NOMO-1 (cell line): ENCODE measurements around the gene MIEF1.

Source experiments
- DNase-seq, 2 experiments: peaks; one replicate each; lab custom pipeline; 2025; ENCODE audit not compliant: unreplicated experiment in 2 of 2; lab: John Stamatoyannopoulos, UW

Gene MIEF1

DNA sequence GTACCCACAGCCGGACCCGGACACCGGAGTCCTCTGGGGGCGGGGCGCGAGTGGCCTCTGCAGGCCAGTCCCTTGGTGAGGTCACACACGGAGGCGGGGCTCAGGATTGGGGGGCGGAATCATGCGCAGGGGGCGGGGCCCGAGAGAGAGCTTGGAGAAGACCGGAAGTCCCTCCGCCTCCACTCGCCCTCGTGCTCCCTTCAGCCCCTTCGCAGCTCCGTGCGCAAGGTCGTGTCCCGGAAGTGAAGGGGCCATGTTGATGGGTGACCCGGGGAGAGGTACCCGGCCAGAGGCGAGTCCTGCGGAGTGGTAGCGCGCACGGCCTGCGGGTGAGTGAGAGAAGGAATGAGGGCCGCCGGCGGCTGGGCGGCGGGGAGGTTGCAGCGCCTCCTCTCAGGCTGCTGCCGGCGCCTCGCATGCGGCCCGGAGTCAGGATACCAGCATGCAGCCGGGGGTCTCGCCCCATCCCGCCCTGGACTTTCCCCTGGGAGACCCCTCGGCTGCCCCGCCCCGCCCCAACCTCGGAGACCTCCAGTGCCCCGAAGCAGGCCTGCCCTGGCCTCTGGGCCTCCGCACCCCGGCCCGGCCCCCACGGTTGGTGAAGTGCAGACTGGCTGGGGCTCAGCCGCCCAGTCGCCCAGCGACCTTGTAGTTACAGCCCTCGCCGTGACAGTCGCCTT is at the start of gene MIEF1:
TSS of gene MIEF1 (plus strand) at position 182 of the 680 bp plus-strand sequence. CDS start 9,005 bp downstream, outside the sequence.
- DNase-seq = peak; percentile 89 to 92

DNA sequence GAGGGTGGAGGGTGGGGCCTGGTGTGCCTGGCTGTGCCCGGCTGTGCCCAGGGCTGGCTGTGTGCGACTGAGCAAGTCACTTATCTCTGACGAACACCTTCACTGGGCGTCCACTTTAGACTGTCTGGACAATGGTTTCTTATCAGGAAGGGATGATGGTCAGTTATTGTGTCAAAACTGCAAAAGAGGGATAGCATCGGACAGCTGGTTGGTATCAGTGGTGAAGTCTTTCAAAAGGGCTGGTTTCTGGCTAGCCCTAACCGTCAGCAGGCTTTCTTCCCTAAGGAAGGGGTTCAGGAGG is 49.4 kb upstream of the MIEF1 start:
- no peak for DNase-seq

DNA sequence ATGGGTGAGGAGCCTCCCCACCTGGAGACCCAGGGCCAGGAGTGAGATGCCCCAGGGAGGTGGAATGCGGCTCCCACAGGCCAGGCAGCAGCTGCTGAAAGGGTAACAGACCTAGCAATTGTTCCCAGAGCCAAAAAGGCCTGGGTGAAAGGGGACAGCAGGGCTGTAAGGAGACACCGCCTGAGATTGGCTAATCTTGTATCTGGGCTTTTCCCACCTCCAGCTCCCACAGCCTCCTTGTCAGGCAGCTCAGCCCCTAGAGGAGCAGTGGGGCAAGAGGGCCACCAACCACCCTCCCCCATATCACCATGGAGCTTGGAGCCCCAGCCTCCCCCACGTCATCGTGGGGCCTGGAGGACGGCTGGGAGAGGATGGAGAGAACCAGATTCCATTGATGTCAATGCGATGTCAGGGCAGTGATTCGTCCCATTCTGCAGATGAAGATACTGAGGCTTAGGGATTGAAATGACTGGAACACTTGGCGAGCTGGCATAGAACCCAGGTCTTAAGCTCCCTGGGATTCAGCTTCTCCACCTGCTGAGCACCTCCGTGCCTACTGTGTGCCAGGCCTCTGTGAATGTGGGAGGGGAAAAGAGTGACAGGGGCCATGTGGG is 48.2 kb upstream of the MIEF1 start:
- no peak for DNase-seq

DNA sequence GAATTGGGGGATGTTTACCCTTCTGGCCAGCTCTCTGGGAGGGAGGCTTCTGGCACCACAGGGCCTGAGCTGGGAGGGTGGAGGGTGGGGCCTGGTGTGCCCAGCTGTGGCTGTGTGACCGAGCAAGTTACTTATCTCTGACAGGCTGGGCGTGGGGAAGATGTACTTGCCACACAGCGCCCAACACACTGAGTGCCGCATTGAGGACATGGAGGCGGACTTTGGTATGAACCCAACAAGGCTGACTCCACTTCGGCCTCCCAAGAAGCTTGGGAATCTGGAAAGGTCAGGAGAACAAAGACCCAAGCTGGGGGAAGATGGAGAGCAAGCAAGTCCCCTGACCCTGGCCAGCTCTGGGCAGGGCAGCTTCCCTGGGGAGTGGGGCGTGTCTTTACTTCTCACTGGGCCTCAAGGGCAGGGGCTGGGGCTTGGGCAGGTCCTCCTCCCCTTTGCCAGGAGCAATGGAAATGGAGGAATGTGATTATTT is 47.7 kb upstream of the MIEF1 start:
- DNase-seq = no peak

DNA sequence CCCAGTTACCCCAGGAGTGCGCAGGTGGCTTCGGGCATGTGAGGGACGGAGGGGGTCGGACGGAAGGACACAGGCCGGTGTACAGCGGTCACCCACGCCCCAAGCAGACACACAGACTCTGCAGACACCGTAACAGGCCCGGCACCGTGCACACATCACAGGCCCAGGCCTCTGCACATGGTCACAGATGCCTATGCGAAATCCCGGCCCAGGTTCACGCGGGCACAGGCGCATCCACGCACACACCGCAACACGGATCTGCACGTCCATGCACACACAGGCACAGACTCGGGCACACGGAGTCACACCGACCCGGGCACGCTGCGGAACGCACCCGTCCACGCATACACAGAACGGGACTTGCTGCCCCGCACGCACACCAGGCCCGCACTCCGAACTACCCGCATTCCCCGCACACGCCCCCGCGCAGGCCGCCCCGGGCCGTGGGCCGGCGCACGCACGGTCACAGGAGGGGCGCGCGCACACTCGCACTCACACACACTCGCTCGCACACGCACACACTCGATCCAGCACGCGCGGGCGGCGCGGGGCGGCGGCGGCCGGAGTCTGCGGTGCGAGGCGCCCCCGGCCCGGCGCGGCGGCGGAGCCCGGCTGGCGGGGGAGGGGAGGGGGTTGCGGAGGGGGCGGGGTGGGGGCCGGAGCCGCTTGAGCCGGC is 45.4 kb upstream of the MIEF1 start, which contains the start of gene MGAT3:
TSS of gene MGAT3 (plus strand) at position 491 of the 676 bp plus-strand sequence. CDS start 30,336 bp downstream, outside the sequence.
- DNase-seq = no peak

DNA sequence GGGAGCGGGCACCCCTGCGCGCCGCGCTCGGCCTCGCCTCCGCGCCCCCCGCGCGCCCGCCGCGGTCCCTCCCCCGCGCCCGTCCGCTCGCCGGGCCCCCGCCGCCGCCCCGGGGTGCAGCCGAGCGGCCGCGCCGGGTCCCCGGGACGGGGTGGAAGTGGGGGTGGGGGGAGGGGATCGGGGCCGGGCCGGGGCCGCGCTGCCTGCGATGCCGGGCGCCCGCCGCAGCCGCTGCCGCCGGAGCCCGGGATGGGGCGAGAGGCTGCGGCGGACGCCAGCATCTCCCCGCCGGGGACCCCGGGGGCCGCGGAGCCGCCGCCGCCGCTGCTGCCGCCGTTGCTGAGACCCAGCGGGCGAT is 44.9 kb upstream of the MIEF1 start:
- no peak for DNase-seq

DNA sequence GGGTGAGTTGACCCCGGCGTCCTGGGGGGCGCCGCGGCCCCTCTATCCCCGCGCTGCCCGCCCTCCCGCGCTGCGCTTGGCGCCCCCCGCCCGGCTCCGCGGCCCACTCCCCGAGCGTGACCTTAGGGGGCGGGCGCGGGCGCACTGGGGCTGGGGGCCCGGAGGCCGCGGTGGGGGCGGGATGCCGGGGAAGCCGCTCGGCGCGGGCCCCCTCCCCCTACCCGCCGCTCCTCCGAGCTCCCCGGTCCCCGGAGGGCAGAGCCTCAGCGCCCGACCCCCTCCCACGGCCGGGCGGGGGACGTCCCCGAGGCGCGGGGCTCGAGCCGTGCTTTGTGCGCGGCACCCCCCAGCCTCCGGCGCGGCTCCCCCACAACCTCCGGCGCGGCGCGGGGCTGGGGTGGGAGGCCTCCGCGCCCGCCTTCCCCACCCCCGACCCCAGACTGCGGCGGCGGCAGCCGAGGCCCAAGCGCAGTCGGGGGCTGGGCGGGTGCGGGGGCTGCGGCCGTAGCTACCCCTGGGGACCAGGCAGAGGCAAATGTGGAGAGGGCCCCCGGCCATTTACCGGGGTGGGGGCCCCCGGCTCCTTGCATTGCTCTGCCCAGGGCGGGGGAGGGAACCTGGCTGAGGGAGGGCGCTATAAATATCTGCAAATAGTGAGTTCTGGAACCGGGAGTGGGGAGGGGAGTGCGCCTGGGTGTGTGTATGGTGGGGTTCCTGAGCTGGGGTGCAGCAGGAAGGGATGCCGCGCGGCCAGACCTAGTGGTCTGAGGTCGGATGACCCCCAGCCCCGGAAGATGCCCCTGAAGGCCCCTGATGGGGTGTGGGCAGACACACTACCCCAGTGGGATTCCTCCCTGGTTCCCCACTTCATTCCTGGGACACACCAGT is 44.3 kb upstream of the MIEF1 start:
- no peak for DNase-seq

DNA sequence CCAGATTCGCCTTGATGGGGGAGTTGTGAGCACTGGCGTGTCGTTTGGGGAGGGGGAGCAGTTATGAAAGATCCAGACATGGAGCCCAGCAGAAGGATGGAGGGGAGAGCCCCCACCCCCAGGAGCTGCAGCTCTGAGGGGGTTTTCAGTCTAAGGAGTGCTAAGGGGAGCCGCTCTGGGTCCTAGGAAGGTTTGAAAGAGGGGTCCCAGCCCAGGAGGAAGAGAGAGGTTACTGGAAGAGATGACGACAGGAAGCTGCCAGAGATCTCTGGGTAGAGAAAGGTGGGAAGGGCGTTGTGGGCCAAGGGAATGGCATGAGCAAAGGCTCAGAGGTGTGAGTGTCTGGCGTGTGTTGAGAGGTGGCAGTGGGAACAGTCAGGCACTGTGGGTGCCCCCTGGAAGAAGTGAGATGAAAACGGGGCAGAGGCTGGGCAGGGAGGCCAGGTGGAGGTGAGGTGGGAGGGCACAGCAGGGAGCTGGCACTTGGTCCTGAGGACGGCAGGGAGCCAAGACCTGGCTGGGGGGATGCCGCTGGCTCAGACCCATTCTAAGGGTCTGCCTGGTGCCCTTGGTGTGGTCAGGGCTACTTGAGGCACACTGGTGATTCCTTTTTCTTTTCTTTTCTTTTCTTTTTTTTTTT is 43.5 kb upstream of the MIEF1 start:
- no peak for DNase-seq

DNA sequence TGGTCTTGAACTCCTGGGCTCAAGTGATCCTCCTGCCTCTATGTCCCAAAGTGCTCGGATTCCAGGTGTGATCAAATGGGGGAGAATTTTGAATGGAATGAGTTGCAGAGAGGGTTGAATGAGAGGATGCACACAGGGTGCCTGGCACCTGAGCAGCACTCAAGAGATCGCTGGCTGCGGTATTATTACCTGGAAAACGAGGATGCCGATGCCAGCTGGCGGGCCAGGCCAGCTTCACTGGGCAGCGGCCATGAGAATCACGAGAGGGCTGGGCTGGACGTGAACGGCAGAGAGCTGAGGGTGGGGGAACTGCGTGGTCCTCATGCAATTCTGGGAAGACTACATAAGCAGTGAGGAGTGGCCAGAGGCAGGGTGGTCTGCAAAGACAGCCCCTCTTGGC is 42.4 kb upstream of the MIEF1 start:
- DNase-seq = no peak

DNA sequence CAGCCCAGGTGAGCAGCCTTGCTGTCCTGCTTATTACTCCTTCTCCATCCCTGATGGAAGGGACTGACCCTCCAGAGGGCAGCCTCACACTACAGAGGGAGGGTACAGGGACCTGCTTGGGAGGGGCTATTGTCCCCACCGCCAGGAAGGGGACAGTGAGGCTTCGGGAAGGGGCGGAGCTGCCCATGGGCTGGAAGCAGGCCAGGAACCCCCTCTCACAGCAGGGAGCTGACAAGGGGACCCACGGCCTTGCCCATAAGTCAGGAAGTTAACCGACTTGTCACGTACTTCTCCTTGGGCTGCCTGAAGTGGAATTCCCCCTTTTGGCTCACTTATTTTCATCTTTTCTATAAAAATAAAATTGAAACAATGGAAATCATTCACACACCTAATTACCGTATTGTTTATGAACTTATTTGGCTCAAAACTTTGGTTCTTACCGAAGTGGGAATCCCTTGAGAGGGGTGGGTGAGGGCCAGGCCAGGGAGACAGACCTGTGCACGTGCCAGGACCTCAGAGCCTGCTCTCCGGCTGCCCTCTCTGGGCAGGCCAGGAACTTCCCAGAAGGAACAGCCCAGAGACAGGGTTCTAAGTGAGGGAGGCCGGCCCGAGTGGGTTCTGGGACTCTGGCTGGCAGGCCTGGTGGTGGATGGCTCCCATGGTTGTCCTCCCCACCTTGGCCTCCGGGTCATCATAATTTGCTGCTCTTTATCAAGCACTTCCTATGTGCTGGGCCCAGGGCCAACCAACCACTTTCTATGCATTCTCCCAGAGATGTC is 39.5 kb upstream of the MIEF1 start:
- no peak for DNase-seq

DNA sequence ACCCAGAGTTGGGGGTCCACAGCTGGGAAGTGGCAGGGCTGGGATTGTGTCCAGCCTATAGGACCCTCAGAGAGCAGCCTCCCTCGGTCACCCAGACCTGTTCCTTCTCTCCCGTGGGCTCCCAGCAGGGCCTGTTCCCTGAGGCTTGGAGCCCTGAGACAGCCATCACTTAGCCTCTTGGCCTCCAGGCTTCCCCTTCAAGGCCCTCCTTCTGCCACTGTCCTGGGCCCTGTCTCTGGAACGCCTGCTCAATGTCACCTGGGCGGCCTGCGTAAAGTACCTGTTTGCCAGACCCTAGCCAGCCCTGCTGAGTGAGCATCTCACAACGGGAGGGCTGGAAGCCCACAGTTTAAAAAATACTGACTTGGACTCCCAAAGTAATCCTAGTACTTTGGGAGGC is 38.8 kb upstream of the MIEF1 start:
- no peak for DNase-seq

DNA sequence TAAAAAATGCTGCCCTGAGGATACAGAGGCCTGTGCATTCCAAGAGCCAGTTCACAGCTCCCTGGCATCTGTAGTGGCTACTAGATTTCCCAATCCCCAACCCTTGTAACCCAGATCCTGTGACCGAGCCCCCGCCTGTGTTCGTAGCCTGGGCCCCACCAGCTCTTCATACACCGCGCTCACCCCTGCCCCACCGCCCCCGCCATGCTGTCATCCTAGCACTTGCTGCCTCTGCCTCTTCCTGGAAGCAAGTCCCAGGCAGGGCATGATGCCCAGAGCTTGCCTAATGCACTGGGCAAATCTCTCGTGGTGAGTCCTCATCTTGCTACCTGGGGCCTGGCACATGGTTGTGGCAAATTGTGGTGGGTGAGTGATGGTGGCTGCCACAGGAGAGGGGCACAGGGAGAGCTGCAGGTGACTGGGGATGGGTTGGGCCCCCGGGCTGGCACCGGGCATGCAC is 38.1 kb upstream of the MIEF1 start:
- DNase-seq = no peak

DNA sequence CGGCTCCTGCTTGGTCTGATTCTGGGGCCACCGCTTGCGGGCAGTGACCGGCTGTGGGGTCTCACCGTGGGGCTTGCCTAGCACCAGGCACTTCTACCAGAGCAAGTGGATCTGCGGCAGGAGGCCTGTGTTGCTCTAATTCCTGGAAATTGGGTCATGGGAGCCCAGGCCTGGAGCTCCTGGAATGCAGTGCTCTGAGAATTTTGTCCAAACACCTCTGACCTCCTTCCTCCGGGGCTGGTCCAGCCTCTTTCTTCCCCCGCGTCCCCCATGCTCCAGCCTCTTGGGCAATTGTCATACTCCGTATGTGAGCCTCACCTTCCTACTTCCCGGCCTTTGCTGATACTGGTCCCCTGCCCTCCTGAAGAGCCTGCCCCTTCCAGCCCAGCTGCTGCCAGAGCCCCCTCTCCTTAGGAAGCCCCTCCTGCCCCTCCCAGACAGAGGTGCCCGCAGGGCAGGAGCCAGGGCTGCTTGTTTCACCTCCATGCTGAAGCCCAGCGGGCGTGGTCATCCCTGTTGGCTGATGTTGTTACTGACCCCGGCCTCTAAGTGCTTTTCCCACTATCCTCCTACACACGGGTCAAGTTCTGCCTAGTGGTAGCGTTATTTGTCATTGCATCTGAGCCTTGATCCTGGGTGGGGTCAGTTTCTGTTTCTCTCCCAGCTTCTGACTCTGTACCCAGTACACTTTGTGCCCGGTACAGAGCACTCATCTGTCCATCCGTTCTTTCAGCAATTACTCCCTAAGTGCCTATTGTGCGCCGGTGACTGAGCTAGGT is 35.7 kb upstream of the MIEF1 start:
- DNase-seq = no peak

DNA sequence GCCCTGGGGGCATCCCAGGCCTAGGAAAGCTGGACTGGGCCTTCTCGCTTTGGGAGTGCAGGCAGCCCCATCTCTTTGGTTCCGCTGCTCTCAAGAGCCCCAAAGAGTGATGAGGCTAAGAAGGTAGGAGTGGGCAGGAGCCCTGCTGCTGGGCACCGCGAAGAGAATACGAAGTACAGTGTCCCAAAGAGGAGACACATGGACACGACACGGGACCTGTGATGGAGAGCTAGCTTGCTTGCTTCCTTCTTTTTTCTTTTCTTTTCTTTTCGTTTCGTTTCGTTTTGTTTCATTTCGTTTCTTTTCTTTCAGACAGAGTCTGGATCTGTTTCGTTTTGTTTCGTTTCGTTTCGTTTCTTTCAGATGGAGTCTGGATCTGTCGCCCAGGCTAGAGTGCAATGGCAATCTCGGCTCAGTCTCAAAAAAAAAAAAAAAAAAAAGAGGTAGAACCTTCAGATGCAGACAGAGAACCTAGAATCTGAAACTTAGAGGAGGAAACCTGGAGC is 34.6 kb upstream of the MIEF1 start:
- DNase-seq = peak in 1 of 2 experiments; percentile 5

DNA sequence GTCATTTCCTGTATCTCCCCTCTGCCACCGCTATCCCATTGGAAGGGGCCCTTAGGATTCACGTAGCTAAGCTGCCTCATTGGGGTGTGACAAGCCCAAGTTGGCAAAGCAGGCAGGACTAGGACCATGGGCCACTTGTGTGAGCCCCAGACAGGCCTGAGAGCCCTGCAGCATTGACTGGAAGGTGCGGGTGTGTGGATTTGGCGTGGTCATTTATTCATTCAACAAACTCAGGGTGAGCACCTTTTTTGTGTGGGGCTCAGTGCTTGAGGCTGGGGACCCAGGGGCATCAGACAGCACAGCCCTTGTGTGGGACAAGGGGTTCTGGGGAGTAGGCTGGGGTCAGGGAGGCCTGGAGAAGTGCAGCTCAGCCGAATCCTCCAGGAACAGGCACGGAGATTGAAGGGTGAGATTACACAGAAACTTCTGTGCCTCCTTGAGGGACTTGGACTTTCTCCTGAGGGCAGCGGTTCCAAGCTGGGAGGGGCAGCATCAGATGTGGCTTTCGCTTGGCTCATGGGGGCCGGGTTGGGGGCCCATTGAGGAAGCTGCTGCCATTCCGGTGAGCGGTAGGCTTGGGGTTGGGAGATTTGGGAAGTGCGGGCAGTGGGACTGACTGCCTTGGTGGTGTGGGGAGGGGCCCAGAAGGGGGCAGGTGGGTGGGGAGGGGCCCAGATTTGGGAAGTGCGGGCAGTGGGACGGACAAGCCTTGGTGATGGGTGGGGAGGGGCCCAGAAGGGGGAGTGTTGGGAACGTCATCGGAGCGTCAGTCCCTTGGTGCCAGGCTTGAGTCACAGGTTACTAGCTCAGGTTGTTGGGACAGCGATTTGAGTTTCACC is 33.4 kb upstream of the MIEF1 start:
- DNase-seq = no peak

DNA sequence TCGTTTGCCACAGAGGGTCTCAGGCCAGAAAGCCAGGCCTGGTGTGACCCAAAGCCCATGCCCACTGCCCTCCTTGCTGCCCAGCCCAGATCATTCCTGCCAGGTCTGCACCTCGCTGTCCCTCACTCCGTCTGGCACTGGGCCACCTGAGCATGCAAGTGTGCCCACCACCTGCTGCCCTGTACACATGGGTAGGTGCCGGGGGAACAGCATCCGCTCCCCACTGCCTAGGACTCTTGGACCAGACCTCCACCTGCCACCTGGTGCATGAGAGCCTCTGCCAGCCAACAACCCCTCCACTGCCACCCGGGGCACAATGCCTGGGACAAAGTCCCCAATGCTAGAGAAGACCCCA is 32.8 kb upstream of the MIEF1 start:
- no peak for DNase-seq

DNA sequence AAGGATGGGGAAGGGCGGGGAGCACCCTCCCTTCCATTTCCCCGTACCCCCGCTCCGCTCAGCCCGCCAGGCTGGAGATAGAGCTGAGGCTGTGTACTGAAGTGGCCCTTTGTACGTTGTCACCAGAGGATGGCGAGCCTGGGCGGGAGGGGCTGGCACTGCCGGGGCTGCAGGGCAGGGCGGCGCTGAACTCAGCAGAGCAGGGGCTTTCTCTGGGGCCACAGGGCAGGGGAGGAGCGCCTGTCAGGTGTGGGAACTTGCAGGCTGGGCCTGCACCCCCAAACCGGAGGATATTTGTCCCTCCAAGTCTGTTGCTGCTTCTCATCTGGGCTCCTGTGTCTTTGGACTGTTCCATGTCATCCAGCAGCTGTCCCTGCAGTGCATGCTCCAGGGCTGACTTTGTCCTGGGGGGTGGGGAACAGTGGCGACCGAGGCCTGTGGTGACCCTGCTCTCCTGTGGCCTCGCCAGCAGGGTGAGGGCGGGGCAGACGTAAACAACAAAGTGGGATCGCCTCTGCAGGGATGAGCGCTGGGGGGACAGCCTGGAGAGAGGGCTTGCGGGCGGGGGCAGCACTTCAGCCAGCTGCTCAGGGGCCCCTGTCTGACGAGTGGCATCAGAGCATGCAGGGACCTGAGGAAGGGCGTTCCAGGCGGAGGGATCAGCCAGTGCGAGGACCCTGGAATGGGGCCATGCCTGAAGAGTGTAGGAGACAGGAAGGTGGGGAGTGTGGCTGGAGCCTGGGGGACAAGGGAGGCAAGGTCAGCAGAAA is 32.2 kb upstream of the MIEF1 start:
- DNase-seq = no peak
